ENCODE results near the gene ANAPC13. TPM values are rescaled to one million over a fixed set of nuclear protein-coding genes. Genes with fewer than 3 reads are reported as not detected.

Gene ANAPC13
- total RNA-seq, 1 experiment from 2014 or later: 59.1 TPM

GRCh38 chr3:134457376-134458074 lies 28.3 kb downstream of the ANAPC13 start:
- no peak for DNase-seq (ENCODE audit: low read depth)

- DNase-seq (ENCODE audit: low read depth): no peak
Observed at GRCh38 chr3:134453631-134454030, 32.2 kb downstream of the ANAPC13 start.

- no peak for DNase-seq (ENCODE audit: low read depth)
Observed at GRCh38 chr3:134449951-134450350, 35.8 kb downstream of the ANAPC13 start.

- peak; percentile 70 for DNase-seq (ENCODE audit: low read depth)
Observed at GRCh38 chr3:134449277-134449676, 36.5 kb downstream of the ANAPC13 start.

- DNase-seq (ENCODE audit: low read depth): no peak
Observed at GRCh38 chr3:134448664-134449063, 37.1 kb downstream of the ANAPC13 start.

- no peak for DNase-seq (ENCODE audit: low read depth)
Observed at GRCh38 chr3:134447351-134447750, 38.4 kb downstream of the ANAPC13 start.

GRCh38 chr3:134446800-134447199 lies 39.0 kb downstream of the ANAPC13 start:
- DNase-seq (ENCODE audit: low read depth): peak; percentile 75

- no peak for DNase-seq (ENCODE audit: low read depth)
Observed at GRCh38 chr3:134445636-134446035, 40.1 kb downstream of the ANAPC13 start.

GRCh38 chr3:134445095-134445494 lies 40.7 kb downstream of the ANAPC13 start:
- DNase-seq (ENCODE audit: low read depth): no peak

GRCh38 chr3:134441821-134442220 lies 44.0 kb downstream of the ANAPC13 start:
- DNase-seq (ENCODE audit: low read depth): no peak

GRCh38 chr3:134441321-134441720 lies 44.5 kb downstream of the ANAPC13 start:
- DNase-seq (ENCODE audit: low read depth): no peak

GRCh38 chr3:134437211-134437752 lies 48.5 kb downstream of the ANAPC13 start:
- DNase-seq (ENCODE audit: low read depth): no peak

- no peak for DNase-seq (ENCODE audit: low read depth)
Observed at GRCh38 chr3:134432236-134432635, 53.5 kb downstream of the ANAPC13 start.

- no peak for DNase-seq (ENCODE audit: low read depth)
Observed at GRCh38 chr3:134430950-134431445, 54.8 kb downstream of the ANAPC13 start.

GRCh38 chr3:134430174-134430573 lies 55.6 kb downstream of the ANAPC13 start:
- no peak for DNase-seq (ENCODE audit: low read depth)

- peak; percentile 46 for DNase-seq (ENCODE audit: low read depth)
Observed at GRCh38 chr3:134428401-134428800, 57.4 kb downstream of the ANAPC13 start.

Other genes starting within 250 kb of the ANAPC13 start
- 86.1 and 87.6 TPM in 2 replicates for gene RYK, start 235.1 kb downstream of the ANAPC13 start, total RNA-seq (2014; rRNA removed; shearing (Covaris generic))
- gene AMOTL2, start 111.5 kb downstream of the ANAPC13 start, total RNA-seq (2014; rRNA removed; shearing (Covaris generic)): 99.8 and 102 TPM in 2 replicates
- 27.7 and 32.6 TPM in 2 replicates for gene CEP63, start 72 bp upstream of the ANAPC13 start, total RNA-seq (2014; rRNA removed; shearing (Covaris generic))
- 1.5 and 2.6 TPM in 2 replicates for gene KY, start 165.0 kb upstream of the ANAPC13 start, total RNA-seq (2014; rRNA removed; shearing (Covaris generic))

Data from Daoy (cell line).